ENCODE data around the gene UNC119. TPM values are rescaled to one million over a fixed set of nuclear protein-coding genes. Genes with fewer than 3 reads are reported as not detected.
"Not testable (repeated sequence)": the region's sequence is repeated elsewhere in the genome, so short reads cannot be mapped to it uniquely, and the experiment has no call there.

Gene UNC119
- total RNA-seq, 1 donor from 2014 or later, result 27.7 TPM

DNA sequence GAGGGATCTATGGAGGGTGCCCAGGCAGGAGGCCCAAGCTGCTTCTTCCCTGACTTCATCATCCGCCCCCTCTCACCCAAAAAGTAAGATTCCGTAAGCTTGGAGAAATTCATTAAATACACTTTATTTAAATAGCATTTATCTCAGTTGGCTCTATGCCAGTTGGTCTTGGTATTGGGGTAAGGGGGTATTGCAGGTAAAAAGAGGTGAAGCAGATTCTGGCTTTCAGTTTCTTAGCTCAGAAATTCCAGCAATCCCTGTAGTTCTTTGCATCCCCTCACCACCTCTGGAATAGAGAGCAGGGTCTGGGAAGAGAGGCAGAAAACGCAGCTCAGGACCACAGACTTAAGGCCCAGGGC lies 25.0 kb upstream of the UNC119 start:
- no peak overlapping the region for H2AFZ ChIP-seq (ENCODE audit: low read depth, low read length)
- peaks cover 4% of the 10 kb centered on the region for H4K20me1 ChIP-seq (ENCODE audit: insufficient read depth, low read length)
- H3K79me2 ChIP-seq (ENCODE audit: insufficient read depth, low read length), result no peaks in the 10 kb centered on the region
- peak overlapping the region; percentile 82 for H3K4me2 ChIP-seq (ENCODE audit: low read length)
- no peak overlapping the region for H3K9ac ChIP-seq (ENCODE audit: low read length)
- Mint-ChIP-seq H3K4me1 (ENCODE audit: low read depth, unreplicated experiment) (peaks cover 5% of the 10 kb centered on the region), H3K27ac (ENCODE audit: unreplicated experiment) (no peak overlapping the region), H3K27me3 (ENCODE audit: low read depth, unreplicated experiment) (peaks cover 7% of the 10 kb centered on the region), H3K9me3 (ENCODE audit: unreplicated experiment) (no peaks in the 10 kb centered on the region), H3K4me3 (ENCODE audit: unreplicated experiment) (no peak overlapping the region), H3K36me3 (ENCODE audit: low read depth, unreplicated experiment) (peaks cover 17% of the 10 kb centered on the region)
- no peak for DNase-seq (ENCODE audit: low read depth)
- peaks cover 26% of the 10 kb centered on the region for H3K36me3 ChIP-seq (ENCODE audit: insufficient read depth, low read length)
- H3K9me3 ChIP-seq (ENCODE audit: insufficient read depth, low read depth, low read length), result no peaks in the 10 kb centered on the region
- no peak overlapping the region for H3K27ac ChIP-seq (ENCODE audit: low read depth, low read length)
- no peak for TF ChIP-seq EZH2 (IDR thresholded peaks at IDR 0.05; ENCODE audit: insufficient read depth, low read length)
- TF ChIP-seq, protein P1, sequence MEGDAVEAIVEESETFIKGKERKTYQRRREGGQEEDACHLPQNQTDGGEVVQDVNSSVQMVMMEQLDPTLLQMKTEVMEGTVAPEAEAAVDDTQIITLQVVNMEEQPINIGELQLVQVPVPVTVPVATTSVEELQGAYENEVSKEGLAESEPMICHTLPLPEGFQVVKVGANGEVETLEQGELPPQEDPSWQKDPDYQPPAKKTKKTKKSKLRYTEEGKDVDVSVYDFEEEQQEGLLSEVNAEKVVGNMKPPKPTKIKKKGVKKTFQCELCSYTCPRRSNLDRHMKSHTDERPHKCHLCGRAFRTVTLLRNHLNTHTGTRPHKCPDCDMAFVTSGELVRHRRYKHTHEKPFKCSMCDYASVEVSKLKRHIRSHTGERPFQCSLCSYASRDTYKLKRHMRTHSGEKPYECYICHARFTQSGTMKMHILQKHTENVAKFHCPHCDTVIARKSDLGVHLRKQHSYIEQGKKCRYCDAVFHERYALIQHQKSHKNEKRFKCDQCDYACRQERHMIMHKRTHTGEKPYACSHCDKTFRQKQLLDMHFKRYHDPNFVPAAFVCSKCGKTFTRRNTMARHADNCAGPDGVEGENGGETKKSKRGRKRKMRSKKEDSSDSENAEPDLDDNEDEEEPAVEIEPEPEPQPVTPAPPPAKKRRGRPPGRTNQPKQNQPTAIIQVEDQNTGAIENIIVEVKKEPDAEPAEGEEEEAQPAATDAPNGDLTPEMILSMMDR (IDR thresholded peaks at IDR 0.05; ENCODE audit: insufficient read depth, low read depth, low read length), result no peak
- H3K27me3 ChIP-seq (ENCODE audit: insufficient read depth, low read length), result no peaks in the 10 kb centered on the region
- no peak overlapping the region for H3K4me3 ChIP-seq (ENCODE audit: insufficient read depth, low read depth, low read length)
- FAIRE-seq, result no peak
- H3K4me1 ChIP-seq (ENCODE audit: insufficient read depth, low read length), result no peaks in the 10 kb centered on the region

GRCh38 chr17:28576758-28577465 lies 24.5 kb upstream of the UNC119 start, which contains the start of gene ALDOC:
ALDOC (minus strand) TSS chr17:28576895; CDS start chr17:28575532, 1,363 bp downstream.
- H3K27me3 Mint-ChIP-seq (ENCODE audit: low read depth, unreplicated experiment), result peaks cover 7% of the 10 kb centered on the region
- Histone ChIP-seq H3K4me1 (ENCODE audit: insufficient read depth, low read length) (peaks cover 3% of the 10 kb centered on the region), H3K79me2 (ENCODE audit: insufficient read depth, low read length) (no peaks in the 10 kb centered on the region), H3K9ac (ENCODE audit: low read length) (no peak within 1 kb of the TSS), H4K20me1 (ENCODE audit: insufficient read depth, low read length) (peaks cover 4% of the 10 kb centered on the region), H3K9me3 (ENCODE audit: insufficient read depth, low read depth, low read length) (no peaks in the 10 kb centered on the region), H3K27me3 (ENCODE audit: insufficient read depth, low read length) (no peaks in the 10 kb centered on the region), H3K4me3 (ENCODE audit: insufficient read depth, low read depth, low read length) (no peak within 1 kb of the TSS), H3K36me3 (ENCODE audit: insufficient read depth, low read length) (peaks cover 21% of the 10 kb centered on the region), H3K27ac (ENCODE audit: low read depth, low read length) (no peak within 1 kb of the TSS), H2AFZ (ENCODE audit: low read depth, low read length) (peak within 1 kb of the TSS; percentile 78), H3K4me2 (ENCODE audit: low read length) (peak within 1 kb of the TSS; percentile 82)
- H3K27ac Mint-ChIP-seq (ENCODE audit: unreplicated experiment), result peak within 1 kb of the TSS; percentile 66
- H3K4me3 Mint-ChIP-seq (ENCODE audit: unreplicated experiment), result peak within 1 kb of the TSS; percentile 77
- H3K4me1 Mint-ChIP-seq (ENCODE audit: low read depth, unreplicated experiment), result peaks cover 5% of the 10 kb centered on the region
- no peaks in the 10 kb centered on the region for H3K9me3 Mint-ChIP-seq (ENCODE audit: unreplicated experiment)
- DNase-seq (ENCODE audit: low read depth) (peak; percentile 73), FAIRE-seq (no peak)
- TF ChIP-seq, protein P1 (IDR thresholded peaks at IDR 0.05; ENCODE audit: insufficient read depth, low read depth, low read length), result no peak
- no peak for TF ChIP-seq EZH2 (IDR thresholded peaks at IDR 0.05; ENCODE audit: insufficient read depth, low read length)
- H3K36me3 Mint-ChIP-seq (ENCODE audit: low read depth, unreplicated experiment), result peaks cover 17% of the 10 kb centered on the region

- FAIRE-seq; H2AFZ ChIP-seq (ENCODE audit: low read depth, low read length); H3K79me2 ChIP-seq (ENCODE audit: insufficient read depth, low read length); H3K9ac ChIP-seq (ENCODE audit: low read length); H3K4me2 ChIP-seq (ENCODE audit: low read length); H3K4me1 Mint-ChIP-seq (ENCODE audit: low read depth, unreplicated experiment); H4K20me1 ChIP-seq (ENCODE audit: insufficient read depth, low read length); H3K27ac ChIP-seq (ENCODE audit: low read depth, low read length); H3K27me3 ChIP-seq (ENCODE audit: insufficient read depth, low read length); H3K9me3 Mint-ChIP-seq (ENCODE audit: unreplicated experiment); H3K4me1 ChIP-seq (ENCODE audit: insufficient read depth, low read length); H3K4me3 ChIP-seq (ENCODE audit: insufficient read depth, low read depth, low read length); H3K27me3 Mint-ChIP-seq (ENCODE audit: low read depth, unreplicated experiment); DNase-seq (ENCODE audit: low read depth); H3K9me3 ChIP-seq (ENCODE audit: insufficient read depth, low read depth, low read length): not testable (repeated sequence)
- peak overlapping the region; percentile 77 for H3K4me3 Mint-ChIP-seq (ENCODE audit: unreplicated experiment)
- H3K36me3 Mint-ChIP-seq (ENCODE audit: low read depth, unreplicated experiment), result peaks cover 17% of the 10 kb centered on the region
- H3K36me3 ChIP-seq (ENCODE audit: insufficient read depth, low read length), result peaks cover 21% of the 10 kb centered on the region
- peak overlapping the region; percentile 66 for H3K27ac Mint-ChIP-seq (ENCODE audit: unreplicated experiment)
Observed at GRCh38 chr17:28576016-28576415, 23.6 kb upstream of the UNC119 start.
